Lung (tissue), 12 donors: Measurements from ENCODE around the gene PSEN1. TPM values are rescaled to one million over a fixed set of nuclear protein-coding genes. Genes with fewer than 3 reads are reported as not detected.

Source experiments
- ATAC-seq: fragments of 200-7000 bp; cut with Tn5 transposase; one replicate; pipeline ENCODE4 v1.9.1; 2020; ENCODE audit warnings: moderate number of reproducible peaks; ENCODE audit not compliant: insufficient read depth, low FRiP score
- DNase-seq, 3 donors: peaks; one replicate each; pipeline ENCODE4 v3.0.0-alpha.2; 2013 to 2017
- H3K27ac ChIP-seq, 2 donors: one replicate each; pipeline ENCODE4 v1.5.1; 2013; ENCODE audit warnings: mild to moderate bottlenecking in 2 of 2, moderate library complexity in 2 of 2, control low read depth in 1 of 2, inconsistent platforms in 1 of 2, low read depth in 1 of 2, low read length in 1 of 2
- H3K27me3 ChIP-seq, 3 donors: one replicate each; pipeline ENCODE4 v1.5.1; 2013; ENCODE audit warnings: low read length in 2 of 3; ENCODE audit not compliant: control insufficient read depth in 3 of 3, insufficient read depth in 3 of 3
- H3K36me3 ChIP-seq, 4 donors: one replicate each; pipeline ENCODE4 v1.5.1; 2013; ENCODE audit warnings: low read length in 4 of 4, mild to moderate bottlenecking in 1 of 4, moderate library complexity in 1 of 4; ENCODE audit not compliant: control insufficient read depth in 4 of 4, insufficient read depth in 4 of 4
- H3K4me1 ChIP-seq, 5 donors: one replicate each; pipeline ENCODE4 v1.5.1; 2013; ENCODE audit warnings: low read length in 5 of 5, mild to moderate bottlenecking in 2 of 5, moderate library complexity in 1 of 5; ENCODE audit not compliant: control insufficient read depth in 5 of 5, insufficient read depth in 5 of 5
- H3K4me3 ChIP-seq: one replicate; pipeline ENCODE4 v1.5.1; 2013; ENCODE audit warnings: mild to moderate bottlenecking, control low read depth, moderate library complexity
- H3K9ac ChIP-seq, 2 donors: one replicate each; pipeline ENCODE4 v1.5.1; 2013; ENCODE audit warnings: low read length in 2 of 2, control low read depth in 1 of 2; ENCODE audit not compliant: insufficient read depth in 1 of 2
- H3K9me3 ChIP-seq, 4 donors: one replicate each; pipeline ENCODE4 v1.5.1; 2013; ENCODE audit warnings: low read length in 3 of 4, mild to moderate bottlenecking in 1 of 4, moderate library complexity in 1 of 4; ENCODE audit not compliant: control insufficient read depth in 4 of 4, insufficient read depth in 3 of 4
- CTCF ChIP-seq: IDR thresholded peaks from 2 replicates; pipeline ENCODE4 v1.5.1; 2012; ENCODE audit warnings: mild to moderate bottlenecking; ENCODE audit errors: control extremely low read depth, extremely low read depth
- WGBS, 2 donors: extraction: QIAGEN DNeasy Blood & Tissue Kit; methylation state at CpG; one replicate each; pipeline ENCODE4 v1.1.7; 2013; 5-methylcytosine and 5-hydroxymethylcytosine counted together
- polyA plus RNA-seq, 2 donors: library from polyadenylated mRNA; stranded (reverse); fragments of 200-250 nt; gene quantifications; one replicate each; pipeline ENCODE4 v1.2.1, GENCODE V29; 2013
- total RNA-seq, 2 donors: library from RNA; depleted of rRNA in 1 of 2; stranded (reverse); fragments of >200 nt in 1 of 2; gene quantifications; one replicate each; pipeline ENCODE4 v1.2.1, GENCODE V29; 2014 to 2021
- donor health status: control.
- donor health status: control.
- donor health status: Bipolar disorder and iron deficiency.
- donor health status: healthy.
- donor health status: DM: yes; HTN: yes; CAD: no.

The PSEN1 gene
- total and polyA plus RNA-seq, 4 donors = 33.6 to 64.7 (median 50.6) TPM

- Histone ChIP-seq H3K36me3 (no peaks in the 10 kb centered on the region), H3K27me3 (no peaks in the 10 kb centered on the region), H3K27ac (no peak overlapping the region), H3K4me3 (no peak overlapping the region), H3K9me3 (no peaks in the 10 kb centered on the region), H3K4me1 (no peaks in the 10 kb centered on the region), H3K9ac (no peak overlapping the region)
- no peak for DNase-seq
- 78 to 82% methylated on average over 6 of the region's 6 CpGs for WGBS, 2 donors
- TF ChIP-seq CTCF = no peak
- no peak for ATAC-seq
Observed at GRCh38 chr14:73261075-73261474, 124.8 kb downstream of the PSEN1 start.

GRCh38 chr14:73261520-73262426 lies 125.5 kb downstream of the PSEN1 start:
- Histone ChIP-seq H3K4me3 (no peak overlapping the region), H3K27me3 (no peaks in the 10 kb centered on the region), H3K4me1 (no peaks in the 10 kb centered on the region), H3K27ac (no peak overlapping the region), H3K36me3 (no peaks in the 10 kb centered on the region), H3K9me3 (no peaks in the 10 kb centered on the region), H3K9ac (no peak overlapping the region)
- 90 to 93% methylated on average over 15 of the region's 15 CpGs for WGBS, 2 donors
- TF ChIP-seq CTCF = no peak
- DNase-seq (no peak), ATAC-seq (no peak)

GRCh38 chr14:73262427-73263183 lies 126.3 kb downstream of the PSEN1 start:
- no peak overlapping the region for H3K4me3 ChIP-seq
- DNase-seq (no peak), ATAC-seq (no peak)
- H3K36me3 ChIP-seq = no peaks in the 10 kb centered on the region
- H3K27ac ChIP-seq = no peak overlapping the region
- no peak for TF ChIP-seq CTCF
- no peaks in the 10 kb centered on the region for H3K4me1 ChIP-seq
- WGBS, 2 donors = 93 to 97% methylated on average over 20 of the region's 20 CpGs
- H3K9me3 ChIP-seq = no peaks in the 10 kb centered on the region
- H3K9ac ChIP-seq = no peak overlapping the region
- H3K27me3 ChIP-seq = no peaks in the 10 kb centered on the region
